Mesendoderm (in vitro differentiated cells): ENCODE data around the gene SEMA3G. TPM values are rescaled to one million over a fixed set of nuclear protein-coding genes. Genes with fewer than 3 reads are reported as not detected.
A peak's percentile ranks its signal among the peaks of the same experiment; 100 is the strongest.

Experiments
- DNase-seq: peaks from one replicate; pipeline ENCODE4 v3.0.0; 2013
- H2AK5ac ChIP-seq: 2 replicates; pipeline ENCODE4 v1.6.1; 2013; ENCODE audit warnings: low read length, inconsistent platforms
- H2BK120ac ChIP-seq: 2 replicates; pipeline ENCODE4 v1.6.1; 2013; ENCODE audit warnings: low read depth, mild to moderate bottlenecking, low read length, moderate library complexity, mixed read lengths
- H2BK15ac ChIP-seq: replicated peaks from 2 replicates; pipeline ENCODE4 v1.6.1; 2013; ENCODE audit warnings: low read depth, mild to moderate bottlenecking, moderate library complexity
- H2BK5ac ChIP-seq: 2 replicates; pipeline ENCODE4 v1.6.1; 2013; ENCODE audit warnings: low read length, inconsistent platforms
- H3K18ac ChIP-seq: 2 replicates; pipeline ENCODE4 v1.6.1; 2013; ENCODE audit warnings: mild to moderate bottlenecking, low read length, mixed read lengths
- H3K23ac ChIP-seq: one replicate; pipeline ENCODE4 v1.6.1; 2013; ENCODE audit warnings: low read length
- H3K27ac ChIP-seq: 2 replicates; pipeline ENCODE4 v1.5.1; 2013; ENCODE audit warnings: low read depth, mild to moderate bottlenecking, inconsistent platforms, low read length, moderate library complexity
- H3K27me3 ChIP-seq: 2 replicates; pipeline ENCODE4 v1.6.1; 2013; ENCODE audit warnings: low read length, control low read depth, mild to moderate bottlenecking, inconsistent platforms; ENCODE audit not compliant: insufficient read depth, poor library complexity
- H3K36me3 ChIP-seq: 2 replicates; pipeline ENCODE4 v1.6.1; 2013; ENCODE audit warnings: low read length, inconsistent platforms; ENCODE audit not compliant: control insufficient read depth, insufficient read depth
- H3K4ac ChIP-seq: one replicate; pipeline ENCODE4 v1.6.1; 2013; ENCODE audit warnings: low read depth, mild to moderate bottlenecking, low read length, moderate library complexity
- H3K4me1 ChIP-seq: 2 replicates; pipeline ENCODE4 v1.6.1; 2013; ENCODE audit warnings: low read depth, low read length, inconsistent platforms; ENCODE audit not compliant: control insufficient read depth
- H3K4me2 ChIP-seq: 2 replicates; pipeline ENCODE4 v1.6.1; 2013; ENCODE audit warnings: low read length
- H3K4me3 ChIP-seq: 2 replicates; pipeline ENCODE4 v1.5.1; 2013; ENCODE audit warnings: mild to moderate bottlenecking, low read length
- H3K56ac ChIP-seq: one replicate; pipeline ENCODE4 v1.6.1; 2013; ENCODE audit warnings: low read length
- H3K79me1 ChIP-seq: 2 replicates; pipeline ENCODE4 v1.6.1; 2013; ENCODE audit warnings: low read length, inconsistent platforms
- H3K79me2 ChIP-seq: 2 replicates; pipeline ENCODE4 v1.6.1; 2013; ENCODE audit warnings: mild to moderate bottlenecking, low read length; ENCODE audit not compliant: control insufficient read depth, insufficient read depth
- H3K9ac ChIP-seq: 2 replicates; pipeline ENCODE4 v1.6.1; 2013; ENCODE audit warnings: low read length, inconsistent platforms
- H4K5ac ChIP-seq: one replicate; pipeline ENCODE4 v1.6.1; 2013; ENCODE audit warnings: low read length
- H4K8ac ChIP-seq: one replicate; pipeline ENCODE4 v1.6.1; 2013; ENCODE audit warnings: low read depth, mild to moderate bottlenecking, control low read depth, low read length, moderate library complexity
- WGBS: extraction: QIAGEN DNeasy Blood & Tissue Kit; methylation state at CpG from one replicate; pipeline ENCODE4 v1.1.7; 2013; ENCODE audit warnings: low lambda C conversion rate, missing lambda C conversion rate; ENCODE audit not compliant: insufficient coverage; ENCODE audit errors: extremely low coverage; 5-methylcytosine and 5-hydroxymethylcytosine counted together
- polyA plus RNA-seq, 2 experiments: library from polyadenylated mRNA; stranded (reverse); fragments of 200-250 nt; gene quantifications; one replicate each; pipeline ENCODE4 v1.2.3, GENCODE V29; 2013

SEMA3G gene
- 0.56 TPM for polyA plus RNA-seq (2013, experiment 1 of 2)
- 0.62 TPM for polyA plus RNA-seq (2013, experiment 2 of 2)

DNA sequence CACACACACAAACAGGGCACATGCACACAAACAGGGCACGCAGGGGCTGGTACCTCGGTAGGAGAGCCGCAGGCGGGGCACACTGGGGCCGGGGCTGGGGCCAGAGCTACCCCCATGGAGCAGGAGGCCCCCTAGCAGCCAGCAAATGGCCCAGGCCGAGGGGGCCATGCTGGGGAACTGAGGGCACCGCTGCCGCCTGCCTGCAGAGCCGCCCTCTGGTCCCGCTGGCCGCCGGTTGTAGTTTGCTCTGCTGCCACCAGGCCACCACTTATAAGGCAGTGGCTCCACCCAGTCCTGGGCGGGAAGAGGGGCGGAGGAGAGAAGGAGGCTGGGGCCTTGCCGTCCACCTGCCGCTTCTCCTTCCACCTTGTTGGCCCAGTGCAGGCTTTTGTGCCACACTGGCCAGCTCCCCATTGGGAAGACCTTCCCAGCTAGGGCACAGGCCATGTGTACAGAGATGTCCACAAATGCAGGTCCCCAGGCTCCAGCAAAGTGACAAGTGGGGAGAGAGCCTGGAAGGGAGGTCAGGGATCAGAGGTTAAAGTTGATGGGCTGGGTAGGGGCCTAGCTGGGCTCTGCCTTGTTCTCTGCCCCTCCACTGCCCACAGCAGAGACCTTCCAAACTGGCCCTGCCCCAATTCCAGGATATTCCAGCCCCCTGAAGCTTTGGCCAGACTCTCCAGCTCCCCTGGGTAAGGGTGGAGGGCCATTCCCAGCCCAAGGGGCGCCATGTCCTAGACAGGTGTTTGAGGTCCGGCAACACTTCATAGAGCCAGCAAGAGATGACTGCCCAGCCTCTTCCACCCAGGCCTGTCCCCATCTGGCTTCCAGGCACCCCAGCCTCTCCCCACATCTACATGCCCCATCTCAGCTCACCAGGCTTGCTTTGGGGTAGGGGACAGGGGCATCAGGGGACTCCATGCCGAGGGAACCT, at the start of gene SEMA3G:
Gene SEMA3G (minus strand): TSS at position 244 of the 934 bp plus-strand sequence. CDS start 76 bp downstream, at position 168.
- Histone ChIP-seq H3K4me2 (no peak within 1 kb of the TSS), H3K18ac (no peak within 1 kb of the TSS), H3K27ac (no peak within 1 kb of the TSS), H3K9ac (peak within 1 kb of the TSS; percentile 42), H4K8ac (no peak within 1 kb of the TSS), H3K4me1 (no peaks in the 10 kb centered on the region), H3K79me2 (no peaks in the 10 kb centered on the region), H3K56ac (peak within 1 kb of the TSS; percentile 83), H2BK15ac (no peak within 1 kb of the TSS), H3K36me3 (no peaks in the 10 kb centered on the region), H3K23ac (peak within 1 kb of the TSS; percentile 24), H2AK5ac (peak within 1 kb of the TSS; percentile 45), H3K27me3 (no peaks in the 10 kb centered on the region), H3K79me1 (no peaks in the 10 kb centered on the region), H2BK120ac (no peak within 1 kb of the TSS), H3K4me3 (no peak within 1 kb of the TSS), H2BK5ac (no peak within 1 kb of the TSS), H4K5ac (no peak within 1 kb of the TSS), H3K4ac (no peak within 1 kb of the TSS)
- peak; percentile 89 for DNase-seq
- WGBS: no CpG with 5 or more reads among the region's 19 CpGs

DNA sequence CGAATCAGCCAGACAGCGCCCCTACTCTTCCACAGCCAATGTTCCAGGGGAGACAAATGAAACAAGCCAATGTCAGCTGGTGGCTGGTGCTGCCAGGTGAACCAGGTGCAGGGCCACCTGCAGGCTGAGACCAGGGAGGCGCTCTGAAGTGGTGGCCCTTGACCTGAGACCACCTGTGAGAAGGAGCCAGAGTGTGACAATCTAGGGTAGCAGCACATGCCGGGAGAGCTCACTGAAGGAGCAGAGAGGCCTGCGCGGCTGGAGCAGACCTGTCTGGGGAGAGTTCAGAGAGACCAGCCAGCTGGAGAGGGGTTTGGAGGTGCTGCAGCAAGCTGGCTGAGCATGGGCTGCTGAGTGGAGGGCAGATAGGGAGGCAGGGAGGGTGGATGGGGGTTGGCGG, 49.5 kb upstream of the SEMA3G start:
- Histone ChIP-seq H3K79me1 (no peaks in the 10 kb centered on the region), H2AK5ac (no peak overlapping the region), H3K56ac (no peak overlapping the region), H3K4me3 (no peak overlapping the region), H2BK15ac (no peak overlapping the region), H3K9ac (no peak overlapping the region), H3K36me3 (peaks cover 5% of the 10 kb centered on the region), H4K5ac (no peak overlapping the region), H3K4me1 (no peaks in the 10 kb centered on the region), H3K27me3 (no peaks in the 10 kb centered on the region), H2BK5ac (no peak overlapping the region), H3K4me2 (no peak overlapping the region), H4K8ac (no peak overlapping the region), H3K23ac (no peak overlapping the region), H3K4ac (no peak overlapping the region), H2BK120ac (no peak overlapping the region), H3K79me2 (no peaks in the 10 kb centered on the region), H3K27ac (no peak overlapping the region), H3K18ac (no peak overlapping the region)
- peak; percentile 10 for DNase-seq
- no CpG with 5 or more reads among the region's 7 CpGs for WGBS

DNA sequence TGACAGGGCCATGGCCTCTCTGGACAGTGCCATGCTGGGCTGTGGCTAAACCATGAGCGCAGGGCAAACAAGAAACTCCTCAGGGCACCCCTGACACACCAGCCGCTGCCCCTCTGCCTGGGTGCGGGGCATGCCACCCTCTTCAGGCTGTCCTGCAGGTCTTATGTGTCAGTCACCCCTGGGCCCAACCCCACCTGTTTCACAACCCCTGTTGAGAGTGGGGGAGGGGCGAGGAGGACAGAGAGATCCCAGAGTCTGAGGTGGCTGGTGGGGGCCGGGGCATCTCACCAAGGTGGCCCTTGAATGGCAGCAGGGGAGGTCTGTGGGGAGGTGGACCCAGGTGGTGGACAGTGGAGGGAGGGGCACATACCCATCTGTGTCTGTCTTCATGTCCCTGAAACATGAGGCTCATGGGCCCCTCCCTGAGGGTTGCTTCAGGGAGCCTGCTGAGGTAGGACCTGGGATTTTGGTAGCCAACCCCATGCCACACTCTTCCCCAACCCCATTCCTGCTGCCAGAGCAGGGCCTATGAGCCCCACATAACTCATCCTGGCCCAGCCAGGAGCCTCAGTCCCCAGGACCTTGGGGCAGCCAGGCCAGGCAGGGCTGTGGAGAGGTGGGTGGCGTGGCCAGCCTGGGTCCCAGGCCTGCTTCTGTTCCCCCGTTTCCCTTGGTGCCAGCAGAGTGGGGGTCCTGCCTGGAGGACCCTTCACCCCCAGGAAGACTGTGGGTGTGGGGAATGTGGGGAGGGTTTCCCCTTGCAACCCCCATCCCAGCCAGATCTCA, 48.5 kb upstream of the SEMA3G start:
- Histone ChIP-seq H3K4me2 (no peak overlapping the region), H3K56ac (no peak overlapping the region), H3K27ac (no peak overlapping the region), H4K5ac (no peak overlapping the region), H3K79me1 (no peaks in the 10 kb centered on the region), H2BK120ac (no peak overlapping the region), H4K8ac (no peak overlapping the region), H3K23ac (no peak overlapping the region), H3K79me2 (no peaks in the 10 kb centered on the region), H3K4ac (no peak overlapping the region), H2AK5ac (no peak overlapping the region), H3K36me3 (peaks cover 7% of the 10 kb centered on the region), H3K27me3 (no peaks in the 10 kb centered on the region), H2BK15ac (no peak overlapping the region), H3K9ac (no peak overlapping the region), H3K4me3 (no peak overlapping the region), H3K4me1 (no peaks in the 10 kb centered on the region), H3K18ac (no peak overlapping the region), H2BK5ac (no peak overlapping the region)
- no CpG with 5 or more reads among the region's 7 CpGs for WGBS
- no peak for DNase-seq

DNA sequence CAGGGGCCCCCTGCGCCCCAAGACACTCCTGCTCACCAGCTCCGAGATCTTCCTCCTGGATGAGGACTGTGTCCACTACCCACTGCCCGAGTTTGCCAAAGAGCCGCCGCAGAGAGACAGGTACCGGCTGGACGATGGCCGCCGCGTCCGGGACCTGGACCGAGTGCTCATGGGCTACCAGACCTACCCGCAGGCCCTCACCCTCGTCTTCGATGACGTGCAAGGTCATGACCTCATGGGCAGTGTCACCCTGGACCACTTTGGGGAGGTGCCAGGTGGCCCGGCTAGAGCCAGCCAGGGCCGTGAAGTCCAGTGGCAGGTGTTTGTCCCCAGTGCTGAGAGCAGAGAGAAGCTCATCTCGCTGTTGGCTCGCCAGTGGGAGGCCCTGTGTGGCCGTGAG, 47.2 kb upstream of the SEMA3G start:
- Histone ChIP-seq H4K8ac (no peak overlapping the region), H3K23ac (no peak overlapping the region), H3K4ac (no peak overlapping the region), H2BK120ac (no peak overlapping the region), H3K27ac (no peak overlapping the region), H4K5ac (no peak overlapping the region), H3K56ac (no peak overlapping the region), H3K4me2 (no peak overlapping the region), H2AK5ac (no peak overlapping the region), H3K4me3 (no peak overlapping the region), H3K79me2 (no peaks in the 10 kb centered on the region), H3K4me1 (no peaks in the 10 kb centered on the region), H3K9ac (no peak overlapping the region), H2BK5ac (no peak overlapping the region), H3K79me1 (no peaks in the 10 kb centered on the region), H3K27me3 (no peaks in the 10 kb centered on the region), H3K36me3 (peaks cover 13% of the 10 kb centered on the region), H2BK15ac (no peak overlapping the region), H3K18ac (no peak overlapping the region)
- no CpG with 5 or more reads among the region's 21 CpGs for WGBS
- no peak for DNase-seq

DNA sequence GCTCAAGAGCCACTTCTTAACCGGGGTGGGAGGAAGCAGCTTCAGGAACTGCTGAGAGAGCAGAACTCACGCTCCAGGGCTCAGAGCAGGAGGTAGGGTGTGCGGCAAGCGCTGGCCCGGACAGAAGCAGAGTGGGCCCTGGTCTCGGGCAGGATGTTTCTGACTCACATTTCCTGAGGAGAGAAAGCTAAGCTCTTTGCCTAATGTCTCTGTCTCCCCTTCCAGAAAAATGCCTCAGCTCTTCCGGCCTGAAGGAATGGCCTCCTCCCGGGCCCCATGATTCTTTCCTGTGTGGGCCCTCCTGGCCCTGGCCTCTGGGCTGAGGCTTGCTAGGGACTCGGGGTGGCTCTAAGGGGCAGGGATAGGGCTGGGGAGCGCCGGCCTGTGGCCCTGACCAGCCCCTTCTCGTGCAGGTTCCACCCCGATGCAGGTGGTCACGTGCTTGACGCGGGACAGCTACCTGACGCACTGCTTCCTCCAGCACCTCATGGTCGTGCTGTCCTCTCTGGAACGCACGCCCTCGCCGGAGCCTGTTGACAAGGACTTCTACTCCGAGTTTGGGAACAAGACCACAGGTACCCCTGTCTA, 46.1 kb upstream of the SEMA3G start:
- H2BK15ac ChIP-seq: no peak overlapping the region
- no peak overlapping the region for H3K18ac ChIP-seq

More for the DNA sequence above, 46.1 kb upstream of the SEMA3G start:
- Histone ChIP-seq H2BK120ac (no peak overlapping the region), H3K79me1 (no peaks in the 10 kb centered on the region), H2AK5ac (no peak overlapping the region), H3K4me2 (no peak overlapping the region), H2BK5ac (no peak overlapping the region), H3K27me3 (no peaks in the 10 kb centered on the region), H3K23ac (no peak overlapping the region), H3K4me3 (no peak overlapping the region), H3K56ac (no peak overlapping the region), H4K8ac (no peak overlapping the region), H3K79me2 (no peaks in the 10 kb centered on the region), H3K4ac (no peak overlapping the region), H3K9ac (no peak overlapping the region), H3K27ac (no peak overlapping the region), H3K36me3 (peaks cover 13% of the 10 kb centered on the region), H3K4me1 (no peaks in the 10 kb centered on the region), H4K5ac (no peak overlapping the region)
- DNase-seq: no peak
- WGBS: no CpG with 5 or more reads among the region's 23 CpGs
